HEK293T (cell line): Measurements from ENCODE around the gene DCAF11.

ENCODE experiments used
- CTCF ChIA-PET: fragments of 350-600 bp; formaldehyde crosslinking; extraction: SDS; loops from one replicate; lab custom pipeline; 2021; ENCODE audit warnings: antibody characterized with exemption, inconsistent platforms; lab: Yijun Ruan, JAX
- POLR2A ChIA-PET: fragments of 350-600 bp; formaldehyde crosslinking; extraction: SDS; loops from one replicate; lab custom pipeline; 2020; ENCODE audit warnings: antibody characterized with exemption, inconsistent platforms; lab: Yijun Ruan, JAX
- DNase-seq: peaks from one replicate; pipeline ENCODE4 v3.0.0; 2012; ENCODE audit warnings: mixed read lengths; ENCODE audit errors: extremely low spot score
- ARNT ChIP-seq: fragments of 450-650 bp; IDR thresholded peaks from 2 replicates; pipeline ENCODE4 v1.6.1; 2017; ENCODE audit warnings: mild to moderate bottlenecking
- BHLHE40 ChIP-seq: fragments of 450-650 bp; IDR thresholded peaks from 2 replicates; pipeline ENCODE4 v1.6.1; 2016; ENCODE audit warnings: mild to moderate bottlenecking, moderate library complexity, borderline replicate concordance
- CTBP1 ChIP-seq: fragments of 450-650 bp; IDR thresholded peaks from 2 replicates; pipeline ENCODE4 v1.6.1; 2016; ENCODE audit warnings: borderline replicate concordance
- ELF4 ChIP-seq: fragments of 450-650 bp; IDR thresholded peaks from 2 replicates; pipeline ENCODE4 v1.6.1; 2017; ENCODE audit warnings: antibody characterized with exemption
- FOXA1 ChIP-seq: fragments of 450-650 bp; IDR thresholded peaks from 2 replicates; pipeline ENCODE4 v1.6.1; 2016; ENCODE audit warnings: mild to moderate bottlenecking
- FOXK2 ChIP-seq: fragments of 450-650 bp; IDR thresholded peaks from 2 replicates; pipeline ENCODE4 v1.6.1; 2016; ENCODE audit warnings: mild to moderate bottlenecking
- FOXM1 ChIP-seq: fragments of 450-650 bp; IDR thresholded peaks from 2 replicates; pipeline ENCODE4 v1.6.1; 2017; ENCODE audit warnings: mild to moderate bottlenecking, borderline replicate concordance
- HDGF ChIP-seq: fragments of 450-650 bp; IDR thresholded peaks from 2 replicates; pipeline ENCODE4 v1.6.1; 2017; ENCODE audit warnings: antibody characterized with exemption, borderline replicate concordance
- L3MBTL2 ChIP-seq: fragments of 450-650 bp; conservative IDR thresholded peaks from 2 replicates; pipeline ENCODE4 v1.6.1; 2016; ENCODE audit warnings: mild to moderate bottlenecking
- LEF1 ChIP-seq: fragments of 450-650 bp; IDR thresholded peaks from 2 replicates; pipeline ENCODE4 v1.6.1; 2017; ENCODE audit warnings: mild to moderate bottlenecking, borderline replicate concordance
- NFRKB ChIP-seq: fragments of 450-650 bp; IDR thresholded peaks from 2 replicates; pipeline ENCODE4 v1.6.1; 2016; ENCODE audit warnings: mild to moderate bottlenecking, moderate library complexity
- PKNOX1 ChIP-seq: fragments of 450-650 bp; IDR thresholded peaks from 2 replicates; pipeline ENCODE4 v1.6.1; 2016
- SP1 ChIP-seq: fragments of 450-650 bp; IDR thresholded peaks from 2 replicates; pipeline ENCODE4 v1.6.1; 2017
- SUZ12 ChIP-seq: fragments of 450-650 bp; IDR thresholded peaks from 2 replicates; pipeline ENCODE4 v1.6.1; 2016; ENCODE audit warnings: mild to moderate bottlenecking
- TARDBP ChIP-seq: fragments of 450-650 bp; IDR thresholded peaks from 2 replicates; pipeline ENCODE4 v1.6.1; 2016
- ZNF384 ChIP-seq: fragments of 450-650 bp; IDR thresholded peaks from 2 replicates; pipeline ENCODE4 v1.6.1; 2016

The DCAF11 gene

GRCh38 chr14:24093901-24094840 is 20.4 kb upstream of the DCAF11 start, which contains the start of gene PCK2:
PCK2 (plus strand) TSS chr14:24094311; CDS start chr14:24094406, 95 bp downstream.
- CTCF ChIA-PET: interaction anchor here (0.9 to 8.4 kb wide), 5 partner anchors 14 to 67 kb away, joined by 3 to 153 read pairs (median 5); partner anchors contain the start of gene IRF9

GRCh38 chr14:24094841-24095270 is 19.7 kb upstream of the DCAF11 start:
- CTCF ChIA-PET: interaction anchor here (2.0 to 8.4 kb wide), 3 partner anchors 13 to 66 kb away, joined by 5 to 153 read pairs (median 28); partner anchors contain the start of gene IRF9
- POLR2A ChIA-PET: interaction anchor here (0.6 to 8.8 kb wide), 24 partner anchors 10 to 347 kb away, joined by 3 to 162 read pairs (median 6); partner anchors contain the start of genes CARMIL3, DCAF11, EMC9 and IRF9
- no peak for TF ChIP-seq BHLHE40
- no peak for TF ChIP-seq SUZ12
- TF ChIP-seq ARNT: no peak
- no peak for TF ChIP-seq LEF1
- TF ChIP-seq TARDBP: no peak
- TF ChIP-seq CTBP1: no peak
- no peak for TF ChIP-seq HDGF
- TF ChIP-seq FOXM1: no peak
- TF ChIP-seq ZNF384: no peak
- no peak for TF ChIP-seq FOXA1
- TF ChIP-seq PKNOX1: no peak
- TF ChIP-seq SP1: no peak
- TF ChIP-seq L3MBTL2: no peak
- no peak for TF ChIP-seq NFRKB
- TF ChIP-seq FOXK2: no peak
- TF ChIP-seq ELF4: no peak
- DNase-seq: no peak

More at GRCh38 chr14:24093901-24094840, 20.4 kb upstream of the DCAF11 start, which contains the start of gene PCK2:
- TF ChIP-seq L3MBTL2: peak; percentile 50; the same call in 1 of the 2 replicates
- no peak for TF ChIP-seq ARNT
- TF ChIP-seq HDGF: no peak
- no peak for TF ChIP-seq CTBP1
- no peak for TF ChIP-seq LEF1
- no peak for TF ChIP-seq ELF4
- peak; percentile 86 for DNase-seq
- POLR2A ChIA-PET: interaction anchor here (0.6 to 8.8 kb wide), 29 partner anchors 9 to 999 kb away, joined by 3 to 162 read pairs (median 6); partner anchors contain the start of genes ACIN1, C14orf119, CARMIL3 and CHMP4A

GRCh38 chr14:24095271-24096068 is 19.1 kb upstream of the DCAF11 start:
- POLR2A ChIA-PET: interaction anchor here (0.6 to 8.8 kb wide), 18 partner anchors 10 to 346 kb away, joined by 3 to 162 read pairs (median 18); partner anchors contain the start of genes CARMIL3, DCAF11, EMC9 and IRF9
- CTCF ChIA-PET: interaction anchor here (2.0 to 8.4 kb wide), 3 partner anchors 12 to 65 kb away, joined by 5 to 153 read pairs (median 28); partner anchors contain the start of gene IRF9
- DNase-seq: peak; percentile 25
- TF ChIP-seq L3MBTL2 (peak; percentile 67), SUZ12 (no peak)

GRCh38 chr14:24096545-24097181 is 17.9 kb upstream of the DCAF11 start:
- ChIA-PET POLR2A (interaction anchor here (0.6 to 8.8 kb wide), 5 partner anchors 10 to 44 kb away, joined by 3 to 162 read pairs (median 4); no protein-coding TSS in a partner anchor), CTCF (interaction anchor here (0.6 to 3.2 kb wide), 4 partner anchors 11 to 64 kb away, joined by 5 to 28 read pairs (median 6); partner anchors contain the start of gene IRF9)
- TF ChIP-seq TARDBP (no peak), ELF4 (no peak), ARNT (no peak)
- no peak for DNase-seq

GRCh38 chr14:24098229-24098926 is 16.2 kb upstream of the DCAF11 start:
- DNase-seq: no peak
- no peak for TF ChIP-seq NFRKB
- no peak for TF ChIP-seq TARDBP
- TF ChIP-seq SUZ12: no peak
- TF ChIP-seq LEF1: no peak
- no peak for TF ChIP-seq FOXA1
- no peak for TF ChIP-seq SP1
- no peak for TF ChIP-seq CTBP1
- TF ChIP-seq FOXM1: no peak
- TF ChIP-seq HDGF: no peak
- TF ChIP-seq ELF4: no peak
- TF ChIP-seq FOXK2: no peak
- TF ChIP-seq PKNOX1: no peak
- TF ChIP-seq ARNT: no peak
- TF ChIP-seq BHLHE40: no peak
- TF ChIP-seq ZNF384: no peak
- CTCF ChIA-PET: interaction anchor here (2.3 kb wide), 1 partner anchor 10 kb away, joined by 6 read pairs; no protein-coding TSS in a partner anchor
- POLR2A ChIA-PET: interaction anchor here (1.1 to 8.8 kb wide), 4 partner anchors 8 to 40 kb away, joined by 3 to 162 read pairs (median 6); partner anchors contain the start of genes DCAF11, NRL and PSME1
